HCT116 (cell line): ENCODE results near the gene MGA. TPM values are rescaled to one million over a fixed set of nuclear protein-coding genes. Genes with fewer than 3 reads are reported as not detected.
A peak's percentile ranks its signal among the peaks of the same experiment; 100 is the strongest.

Source experiments
- ATAC-seq: fragments of 200-7000 bp; cut with Tn5 transposase; 2 replicates; pipeline ENCODE4 v1.9.1; 2020; ENCODE audit warnings: mild to moderate bottlenecking, moderate library complexity
- BruUV-seq: library from RNA; stranded (reverse); fragments of 400-500 nt; replicated peaks from 2 replicates; lab custom pipeline; 2021; lab: Mats Ljungman, UMichigan
- CTCF ChIA-PET: fragments of 300-600 bp; sonication (Branson Sonifier 250); formaldehyde crosslinking; loops from one replicate; lab custom pipeline; 2021; ENCODE audit warnings: antibody characterized with exemption; lab: Charles Lee
- POLR2A ChIA-PET: fragments of 300-600, 350-600 bp; sonication (Branson Sonifier 250); formaldehyde crosslinking; loops from one replicate; lab custom pipeline; 2021; ENCODE audit warnings: antibody characterized with exemption; lab: Charles Lee
- RAD21 ChIA-PET, 2 experiments: fragments of 300-600 bp; sonication (Branson Sonifier 250); formaldehyde crosslinking; loops; one replicate each; lab custom pipeline; 2023; ENCODE audit warnings: low total read pairs in 2 of 2; ENCODE audit not compliant: uncharacterized antibody in 2 of 2, unreplicated experiment in 2 of 2, low non-redundant PET in 1 of 2; lab: Charles Lee
- DNase-seq: peaks from one replicate; pipeline ENCODE4 v3.0.0-alpha.2; 2010; ENCODE audit warnings: low read depth, low spot score
- H2AFZ ChIP-seq: fragments of 200-600 bp; shearing (Covaris generic), sonication (generic); 2 replicates; pipeline ENCODE4 v1.6.1; 2017; ENCODE audit warnings: low read depth, mixed run types, mixed read lengths, antibody characterized with exemption, low read length; ENCODE audit not compliant: poor library complexity, severe bottlenecking
- H3K27ac ChIP-seq: 2 replicates; pipeline ENCODE4 v1.5.1; 2012; ENCODE audit warnings: low read depth, low read length
- H3K27me3 ChIP-seq: fragments of 200-600 bp; sonication (generic); 2 replicates; pipeline ENCODE4 v1.6.1; 2016; ENCODE audit warnings: mixed run types, low read length, mixed read lengths; ENCODE audit not compliant: insufficient read depth
- H3K36me3 ChIP-seq, 2 experiments: fragments of 200-500 bp in 1 of 2; fragments of 200-600 bp in 1 of 2; sonication (Bioruptor generic) in 1 of 2; sonication (generic) in 1 of 2; 2 replicates each; pipeline versions ENCODE4 v1.5.1 to v1.6.1; 2014 to 2016; ENCODE audit warnings: low read length in 2 of 2, inconsistent platforms in 1 of 2, mixed read lengths in 1 of 2, mixed run types in 1 of 2; ENCODE audit not compliant: insufficient read depth in 2 of 2, control insufficient read depth in 1 of 2
- H3K4me1 ChIP-seq, 2 experiments: fragments of 200-600 bp in 1 of 2; sonication (generic) in 1 of 2; 2 replicates each; pipeline versions ENCODE4 v1.5.1 to v1.6.1; 2012 to 2017; ENCODE audit warnings: low read length in 2 of 2, inconsistent platforms in 1 of 2, mild to moderate bottlenecking in 1 of 2, mixed read lengths in 1 of 2, mixed run types in 1 of 2, moderate library complexity in 1 of 2; ENCODE audit not compliant: insufficient read depth in 2 of 2, control insufficient read depth in 1 of 2
- H3K4me2 ChIP-seq: fragments of 200-600 bp; sonication (generic); 2 replicates; pipeline ENCODE4 v1.6.1; 2017; ENCODE audit warnings: mixed run types, low read length, mixed read lengths
- H3K4me3 ChIP-seq, 2 experiments: fragments of 200-600 bp in 1 of 2; sonication (generic) in 1 of 2; replicated peaks in 1 of 2; 2 replicates each; pipeline ENCODE4 v1.5.1; 2011 to 2016; ENCODE audit warnings: low read length in 2 of 2, control low read depth in 1 of 2, low read depth in 1 of 2, mild to moderate bottlenecking in 1 of 2, mixed read lengths in 1 of 2, mixed run types in 1 of 2
- H3K79me2 ChIP-seq: fragments of 200-600 bp; sonication (generic); 2 replicates; pipeline ENCODE4 v1.6.1; 2017; ENCODE audit warnings: mild to moderate bottlenecking, mixed run types, low read length, moderate library complexity, mixed read lengths; ENCODE audit not compliant: insufficient read depth
- H3K9ac ChIP-seq: fragments of 200-600 bp; sonication (generic); 2 replicates; pipeline ENCODE4 v1.6.1; 2016; ENCODE audit warnings: low read length, mixed read lengths
- H3K9me2 ChIP-seq: fragments of 200-600 bp; sonication (generic), shearing (Covaris generic); 2 replicates; pipeline ENCODE4 v1.6.1; 2017; ENCODE audit warnings: mixed run types, mild to moderate bottlenecking, moderate library complexity; ENCODE audit not compliant: insufficient read depth
- H3K9me3 ChIP-seq, 2 experiments: fragments of 200-500 bp in 1 of 2; fragments of 200-600 bp in 1 of 2; sonication (Bioruptor generic) in 1 of 2; sonication (generic) in 1 of 2; 2 replicates each; pipeline ENCODE4 v1.6.1; 2014 to 2017; ENCODE audit warnings: low read length in 2 of 2, mixed read lengths in 2 of 2, inconsistent platforms in 1 of 2, low read depth in 1 of 2, mild to moderate bottlenecking in 1 of 2, mixed run types in 1 of 2, moderate library complexity in 1 of 2; ENCODE audit not compliant: control insufficient read depth in 1 of 2, insufficient read depth in 1 of 2
- H4K20me1 ChIP-seq: fragments of 200-600 bp; sonication (generic), shearing (Covaris generic); 2 replicates; pipeline ENCODE4 v1.6.1; 2017; ENCODE audit warnings: mixed run types, mild to moderate bottlenecking, moderate library complexity; ENCODE audit not compliant: insufficient read depth
- CTCF ChIP-seq, 3 experiments: fragments of 200-600 bp in 1 of 3; sonication (generic) in 1 of 3; IDR thresholded peaks in 2 of 3; conservative IDR thresholded peaks in 1 of 3; 2 replicates each; pipeline ENCODE4 v1.5.1; 2012 to 2017; ENCODE audit warnings: low read depth in 2 of 3, low read length in 2 of 3, antibody characterized with exemption in 1 of 3, borderline replicate concordance in 1 of 3, control low read depth in 1 of 3, mild to moderate bottlenecking in 1 of 3, mixed read lengths in 1 of 3, mixed run types in 1 of 3, moderate library complexity in 1 of 3; ENCODE audit not compliant: insufficient read depth in 1 of 3
- RAD21 ChIP-seq: IDR thresholded peaks from 2 replicates; pipeline ENCODE4 v1.6.1; 2012; ENCODE audit warnings: low read depth, mild to moderate bottlenecking
- SP1 ChIP-seq: IDR thresholded peaks from 2 replicates; pipeline ENCODE4 v1.6.1; 2012; ENCODE audit warnings: low read depth
- SRF ChIP-seq: IDR thresholded peaks from 2 replicates; pipeline ENCODE4 v1.6.1; 2012; ENCODE audit warnings: low read depth
- TCF7L2 ChIP-seq: IDR thresholded peaks from 2 replicates; pipeline ENCODE4 v1.7.0; 2011; ENCODE audit warnings: borderline replicate concordance, inconsistent platforms; ENCODE audit not compliant: insufficient read depth, insufficient read length; ENCODE audit errors: extremely low read depth
- ZNF274 ChIP-seq: fragments of 200-500 bp; sonication (Bioruptor generic); IDR thresholded peaks from 2 replicates; pipeline ENCODE4 v1.6.1; 2014; ENCODE audit warnings: mild to moderate bottlenecking, low read depth, low read length, inconsistent platforms
- intact Hi-C: fragments of 100-400 bp; cut with micrococcal nuclease; formaldehyde crosslinking; loops from 2 replicates; pipeline ENCODE4 v1.10.0; 2022
- total RNA-seq: library from RNA; stranded (reverse); gene quantifications from one replicate; pipeline ENCODE4 v1.2.1, GENCODE V29; 2021; ENCODE audit not compliant: unreplicated experiment

MGA gene
- total RNA-seq, 1 experiment from 2014 or later = 28.9 TPM

GRCh38 chr15:41693757-41694156 lies 33.6 kb downstream of the MGA start (continued):
- TF ChIP-seq CTCF (IDR thresholded peaks at IDR 0.05 in 2 of 3, conservative IDR thresholded peaks at IDR 0.05 in 1 of 3; ENCODE audit: borderline replicate concordance in 1 of 3, insufficient read depth in 1 of 3, low read depth in 2 of 3, low read length in 2 of 3) (no peak), ZNF274 (no peak), SRF (no peak)

DNA sequence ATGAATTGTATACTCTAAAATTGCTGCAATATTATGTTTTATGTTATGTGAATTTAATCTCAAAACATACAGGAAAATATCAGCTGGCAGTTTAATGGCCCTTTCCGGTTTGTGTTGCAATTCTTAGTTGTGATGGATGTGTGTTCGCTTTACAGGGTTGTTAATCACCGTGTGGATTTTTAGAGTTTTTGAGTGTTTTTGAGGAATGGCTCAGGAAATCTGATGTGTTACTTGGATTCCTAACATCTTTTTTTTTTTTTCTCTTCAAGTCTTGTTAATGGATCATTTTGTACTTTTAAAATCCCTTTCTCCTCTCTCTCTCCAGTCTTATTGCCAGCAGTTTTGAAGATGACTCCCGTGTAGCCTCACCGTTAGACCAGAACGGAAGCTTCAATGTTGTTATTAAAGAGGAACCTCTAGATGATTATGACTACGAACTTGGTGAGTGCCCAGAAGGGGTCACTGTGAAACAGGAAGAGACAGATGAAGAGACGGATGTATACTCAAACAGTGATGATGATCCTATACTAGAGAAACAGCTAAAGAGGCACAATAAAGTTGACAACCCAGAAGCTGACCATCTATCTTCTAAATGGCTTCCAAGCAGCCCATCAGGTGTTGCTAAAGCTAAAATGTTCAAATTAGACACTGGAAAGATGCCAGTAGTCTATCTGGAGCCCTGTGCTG lies 35.7 kb downstream of the MGA start:
- POLR2A ChIA-PET = interaction anchor here (0.5 to 1.0 kb wide), 2 partner anchors 9 to 215 kb away, joined by 4 to 5 read pairs; no protein-coding TSS in a partner anchor
- peak; percentile 24 for DNase-seq
- Histone ChIP-seq H3K4me2 (no peak overlapping the region), H3K79me2 (peaks cover 71% of the 10 kb centered on the region), H3K9me3 (no peaks in the 10 kb centered on the region), H4K20me1 (no peaks in the 10 kb centered on the region), H3K4me1 (no peaks in the 10 kb centered on the region)
- intact Hi-C loops = loop anchor here (2.0 kb wide), 1 partner anchor 115 kb away; no protein-coding TSS in a partner anchor
- TF ChIP-seq CTCF (IDR thresholded peaks at IDR 0.05 in 2 of 3, conservative IDR thresholded peaks at IDR 0.05 in 1 of 3; ENCODE audit: borderline replicate concordance in 1 of 3, insufficient read depth in 1 of 3, low read depth in 2 of 3, low read length in 2 of 3) = peak in 2 of 3 experiments; percentile 51 to 52; a peak in 4 of 6 replicates
- peak; percentile 53 for TF ChIP-seq RAD21
- TF ChIP-seq TCF7L2 = no peak
- TF ChIP-seq SP1 = no peak
- TF ChIP-seq, all 23 proteins: peak for 2
- Histone ChIP-seq H2AFZ (no peak overlapping the region), H3K36me3 (peaks cover 0 to 7% of the 10 kb centered on the region in 2 experiments; a peak in 2 of 4 replicates), H3K27me3 (no peaks in the 10 kb centered on the region), H3K4me3 (no peak overlapping the region), H3K9ac (no peak overlapping the region), H3K27ac (no peak overlapping the region), H3K9me2 (no peaks in the 10 kb centered on the region)
- ATAC-seq = peak; percentile 82
- ChIA-PET RAD21 (interaction anchor here in 1 of 2 experiments (0.7 to 1.2 kb wide), 2 partner anchors 78 to 209 kb away, joined by 3 to 4 read pairs; partner anchors contain the start of gene MAPKBP1), CTCF (interaction anchor here (0.6 to 1.2 kb wide), 5 partner anchors 15 to 116 kb away, joined by 3 to 4 read pairs (median 4); no protein-coding TSS in a partner anchor)
- no TSS peak for BruUV-seq
